Mammary epithelial cell (primary cell): ENCODE measurements around the gene RAD51.

Experiments used
- CTCF ChIP-seq, 2 donors: IDR thresholded peaks in 1 of 2; conservative IDR thresholded peaks in 1 of 2; 2 replicates each; pipeline ENCODE4 v1.5.1; 2011 to 2012; ENCODE audit warnings: inconsistent platforms in 2 of 2, low read length in 2 of 2, mild to moderate bottlenecking in 2 of 2, control low read depth in 1 of 2, low read depth in 1 of 2; ENCODE audit not compliant: insufficient read depth in 1 of 2; ENCODE audit errors: extremely low read depth in 1 of 2
- EZH2 ChIP-seq: IDR thresholded peaks from 2 replicates; pipeline ENCODE4 v1.6.1; 2012; ENCODE audit warnings: low read length, inconsistent platforms, borderline replicate concordance

- no peak for TF ChIP-seq CTCF (conservative IDR thresholded peaks at IDR 0.05 in 1 of 2, IDR thresholded peaks at IDR 0.05 in 1 of 2; ENCODE audit: extremely low read depth in 1 of 2, insufficient read depth in 1 of 2, low read depth in 1 of 2, low read length in 2 of 2)
- no peak for TF ChIP-seq EZH2
Observed at GRCh38 chr15:40660686-40661085, 34.3 kb upstream of the RAD51 start.
